ENCODE results near the gene PIAS3. TPM values are rescaled to one million over a fixed set of nuclear protein-coding genes. Genes with fewer than 3 reads are reported as not detected.
A peak's percentile ranks its signal among the peaks of the same experiment; 100 is the strongest.

The PIAS3 gene
- total RNA-seq, 1 donor: 15.2 TPM

GRCh38 chr1:145868232-145868631, 9.4 kb upstream of the PIAS3 start:
- H3K4me3 ChIP-seq (ENCODE audit: insufficient read depth, low read length): no peak overlapping the region
- no peaks in the 10 kb centered on the region for H4K20me1 ChIP-seq (ENCODE audit: insufficient read depth, low read length)
- H3K79me2 ChIP-seq (ENCODE audit: insufficient read depth, low read length): no peaks in the 10 kb centered on the region
- no peak overlapping the region for H3K4me2 ChIP-seq (ENCODE audit: insufficient read depth, low read length)
- no peak for TF ChIP-seq CTCF (IDR thresholded peaks at IDR 0.05; ENCODE audit: extremely low read depth, low read depth, low read length)
- no peaks in the 10 kb centered on the region for H3K27me3 ChIP-seq (ENCODE audit: insufficient read depth, low read length)
- H2AFZ ChIP-seq (ENCODE audit: low read length): no peak overlapping the region
- DNase-seq (ENCODE audit: insufficient read length, low spot score, missing footprints): no peak
- H3K9me3 ChIP-seq (ENCODE audit: low read depth, low read length): no peaks in the 10 kb centered on the region
- H3K27ac ChIP-seq (ENCODE audit: low read depth, low read length): no peak overlapping the region
- peaks cover 17% of the 10 kb centered on the region for H3K4me1 ChIP-seq (ENCODE audit: insufficient read depth, low read length)
- peaks cover 7% of the 10 kb centered on the region for H3K36me3 ChIP-seq (ENCODE audit: insufficient read depth, low read length)

GRCh38 chr1:145863282-145864018, 4.6 kb upstream of the PIAS3 start:
- H3K9me3 ChIP-seq (ENCODE audit: low read depth, low read length): no peaks in the 10 kb centered on the region
- TF ChIP-seq CTCF (IDR thresholded peaks at IDR 0.05; ENCODE audit: extremely low read depth, low read depth, low read length): no peak
- H3K4me3 ChIP-seq (ENCODE audit: insufficient read depth, low read length): no peak overlapping the region
- no peak for DNase-seq (ENCODE audit: insufficient read length, low spot score, missing footprints)
- H4K20me1 ChIP-seq (ENCODE audit: insufficient read depth, low read length): no peaks in the 10 kb centered on the region
- no peak overlapping the region for H3K27ac ChIP-seq (ENCODE audit: low read depth, low read length)
- no peak overlapping the region for H3K4me2 ChIP-seq (ENCODE audit: insufficient read depth, low read length)
- H3K36me3 ChIP-seq (ENCODE audit: insufficient read depth, low read length): peaks cover 7% of the 10 kb centered on the region
- peaks cover 3% of the 10 kb centered on the region for H3K79me2 ChIP-seq (ENCODE audit: insufficient read depth, low read length)
- H3K27me3 ChIP-seq (ENCODE audit: insufficient read depth, low read length): no peaks in the 10 kb centered on the region
- peaks cover 4% of the 10 kb centered on the region for H3K4me1 ChIP-seq (ENCODE audit: insufficient read depth, low read length)
- no peak overlapping the region for H2AFZ ChIP-seq (ENCODE audit: low read length)

- peak overlapping the region; percentile 81 for H3K27ac ChIP-seq (ENCODE audit: low read depth, low read length)
- DNase-seq (ENCODE audit: insufficient read length, low spot score, missing footprints): peak; percentile 99
- peak overlapping the region; percentile 91 for H3K4me2 ChIP-seq (ENCODE audit: insufficient read depth, low read length)
- H3K79me2 ChIP-seq (ENCODE audit: insufficient read depth, low read length): peaks cover 28% of the 10 kb centered on the region
- peak overlapping the region; percentile 100 for H3K4me3 ChIP-seq (ENCODE audit: insufficient read depth, low read length)
- no peak for TF ChIP-seq CTCF (IDR thresholded peaks at IDR 0.05; ENCODE audit: extremely low read depth, low read depth, low read length)
- peaks cover 19% of the 10 kb centered on the region for H3K4me1 ChIP-seq (ENCODE audit: insufficient read depth, low read length)
- H4K20me1 ChIP-seq (ENCODE audit: insufficient read depth, low read length): peaks cover 18% of the 10 kb centered on the region
- H2AFZ ChIP-seq (ENCODE audit: low read length): peak overlapping the region; percentile 88
- peaks cover 32% of the 10 kb centered on the region for H3K36me3 ChIP-seq (ENCODE audit: insufficient read depth, low read length)
- H3K27me3 ChIP-seq (ENCODE audit: insufficient read depth, low read length): no peaks in the 10 kb centered on the region
- H3K9me3 ChIP-seq (ENCODE audit: low read depth, low read length): no peaks in the 10 kb centered on the region
Observed at GRCh38 chr1:145859491-145860023, 676 bp upstream of the PIAS3 start.

- no peak for TF ChIP-seq CTCF (IDR thresholded peaks at IDR 0.05; ENCODE audit: extremely low read depth, low read depth, low read length)
- Histone ChIP-seq H3K4me3 (ENCODE audit: insufficient read depth, low read length) (peak overlapping the region; percentile 100), H3K4me2 (ENCODE audit: insufficient read depth, low read length) (peak overlapping the region; percentile 91), H3K36me3 (ENCODE audit: insufficient read depth, low read length) (peaks cover 44% of the 10 kb centered on the region), H3K9me3 (ENCODE audit: low read depth, low read length) (no peaks in the 10 kb centered on the region), H3K4me1 (ENCODE audit: insufficient read depth, low read length) (peaks cover 19% of the 10 kb centered on the region), H4K20me1 (ENCODE audit: insufficient read depth, low read length) (peaks cover 18% of the 10 kb centered on the region), H2AFZ (ENCODE audit: low read length) (peak overlapping the region; percentile 70), H3K27me3 (ENCODE audit: insufficient read depth, low read length) (no peaks in the 10 kb centered on the region), H3K27ac (ENCODE audit: low read depth, low read length) (no peak overlapping the region), H3K79me2 (ENCODE audit: insufficient read depth, low read length) (peaks cover 28% of the 10 kb centered on the region)
- DNase-seq (ENCODE audit: insufficient read length, low spot score, missing footprints): peak; percentile 91
Observed at GRCh38 chr1:145858238-145858900, 512 bp downstream of the PIAS3 start.
